ENCODE measurements around the gene GLRX2.

DNA sequence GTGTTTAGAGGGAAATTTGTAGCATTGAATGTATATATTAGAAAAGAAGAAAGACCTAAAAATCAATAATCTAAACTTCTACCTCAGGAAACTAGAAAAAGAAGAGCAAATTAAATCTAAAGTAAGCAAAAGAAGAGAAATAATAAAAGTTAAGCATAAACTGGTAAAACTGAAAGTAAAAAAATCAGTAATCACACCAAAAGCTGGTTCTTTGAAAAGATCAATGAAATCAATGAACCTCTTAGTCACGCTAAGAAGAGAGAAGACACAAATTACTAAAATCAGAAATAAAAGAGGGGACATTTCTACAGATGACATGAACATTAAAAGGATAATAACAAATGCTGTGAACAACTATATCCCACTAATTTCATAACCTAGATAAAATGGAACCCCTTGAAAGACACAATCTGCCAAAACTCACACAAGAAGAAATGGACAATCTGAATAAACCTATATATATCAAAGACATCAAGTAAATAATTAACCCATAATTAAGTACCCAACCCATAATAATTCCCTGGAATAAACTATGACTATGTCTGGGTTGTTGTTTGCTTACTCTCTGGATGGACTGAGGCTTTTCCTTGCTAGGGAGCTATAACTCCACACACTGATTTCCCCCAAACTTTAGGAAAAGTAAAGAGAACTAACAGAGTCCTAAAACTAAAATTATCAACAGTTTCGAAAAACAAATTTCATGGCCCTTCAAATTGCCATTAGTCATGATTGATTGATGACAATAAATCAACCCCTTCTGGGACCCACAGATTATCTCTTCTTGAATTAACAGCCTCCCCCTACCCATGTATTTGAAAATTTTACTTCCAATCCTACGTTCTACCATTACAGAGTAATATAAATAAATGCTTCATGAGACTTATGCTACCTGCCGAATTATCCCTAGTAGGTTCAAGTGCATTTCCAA lies 13.9 kb upstream of the GLRX2 start:
- TF ChIP-seq, protein P1, sequence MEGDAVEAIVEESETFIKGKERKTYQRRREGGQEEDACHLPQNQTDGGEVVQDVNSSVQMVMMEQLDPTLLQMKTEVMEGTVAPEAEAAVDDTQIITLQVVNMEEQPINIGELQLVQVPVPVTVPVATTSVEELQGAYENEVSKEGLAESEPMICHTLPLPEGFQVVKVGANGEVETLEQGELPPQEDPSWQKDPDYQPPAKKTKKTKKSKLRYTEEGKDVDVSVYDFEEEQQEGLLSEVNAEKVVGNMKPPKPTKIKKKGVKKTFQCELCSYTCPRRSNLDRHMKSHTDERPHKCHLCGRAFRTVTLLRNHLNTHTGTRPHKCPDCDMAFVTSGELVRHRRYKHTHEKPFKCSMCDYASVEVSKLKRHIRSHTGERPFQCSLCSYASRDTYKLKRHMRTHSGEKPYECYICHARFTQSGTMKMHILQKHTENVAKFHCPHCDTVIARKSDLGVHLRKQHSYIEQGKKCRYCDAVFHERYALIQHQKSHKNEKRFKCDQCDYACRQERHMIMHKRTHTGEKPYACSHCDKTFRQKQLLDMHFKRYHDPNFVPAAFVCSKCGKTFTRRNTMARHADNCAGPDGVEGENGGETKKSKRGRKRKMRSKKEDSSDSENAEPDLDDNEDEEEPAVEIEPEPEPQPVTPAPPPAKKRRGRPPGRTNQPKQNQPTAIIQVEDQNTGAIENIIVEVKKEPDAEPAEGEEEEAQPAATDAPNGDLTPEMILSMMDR (IDR thresholded peaks at IDR 0.05): no peak
- no peak for TF ChIP-seq EZH2 (IDR thresholded peaks at IDR 0.05)
